Activated CD8-positive, alpha-beta memory T cell treated with anti-CD3 and anti-CD28 coated beads, Interleukin-2, amount 10 ng/mL, durations not matched to agents 7 days and 5 days (primary cell): ENCODE results near the gene SPEM2. TPM values are rescaled to one million over a fixed set of nuclear protein-coding genes. Genes with fewer than 3 reads are reported as not detected.
A peak's percentile ranks its signal among the peaks of the same experiment; 100 is the strongest.

Experiments
- ATAC-seq: fragments of 150-1000 bp; cut with Tn5 transposase; one replicate; pipeline ENCODE4 v1.10.0; 2021; ENCODE audit warnings: moderate library complexity
- CTCF ChIA-PET: fragments of 350-600 bp; sonication (Branson Sonifier 250); formaldehyde crosslinking; loops from one replicate; lab custom pipeline; 2021; ENCODE audit warnings: antibody characterized with exemption; lab: Charles Lee
- DNase-seq: peaks from one replicate; pipeline ENCODE4 v3.0.0-alpha.2; 2020
- H3K27ac Mint-ChIP-seq: one replicate; pipeline ENCODE4 v1.8.0; 2021; ENCODE audit warnings: mild to moderate bottlenecking, mixed read lengths
- H3K27me3 Mint-ChIP-seq: one replicate; pipeline ENCODE4 v1.8.0; 2021; ENCODE audit warnings: mixed read lengths
- H3K36me3 Mint-ChIP-seq: one replicate; pipeline ENCODE4 v1.8.0; 2021; ENCODE audit warnings: mild to moderate bottlenecking, mixed read lengths
- H3K4me1 Mint-ChIP-seq: one replicate; pipeline ENCODE4 v1.8.0; 2021; ENCODE audit warnings: mixed read lengths
- H3K4me3 Mint-ChIP-seq: one replicate; pipeline ENCODE4 v1.8.0; 2021; ENCODE audit warnings: mild to moderate bottlenecking, moderate library complexity, mixed read lengths
- H3K9me3 Mint-ChIP-seq: one replicate; pipeline ENCODE4 v1.8.0; 2022; ENCODE audit warnings: low read depth, mixed read lengths
- total RNA-seq, 2 experiments: library from RNA; stranded (reverse); gene quantifications; one replicate each; pipeline ENCODE4 v1.2.3, GENCODE V29; 2021

SPEM2 gene
- total RNA-seq, 2 experiments from 2014 or later: not detected

GRCh38 chr17:7406235-7406825 is 19.1 kb upstream of the SPEM2 start:
- DNase-seq (no peak), ATAC-seq (no peak)
- CTCF ChIA-PET: interaction anchor here (0.9 to 1.7 kb wide), 3 partner anchors 13 to 51 kb away, joined by 3 to 8 read pairs (median 3); partner anchors contain the start of gene PLSCR3
- Mint-ChIP-seq H3K4me1 (peaks cover 13% of the 10 kb centered on the region), H3K4me3 (peak overlapping the region; percentile 29), H3K27me3 (peaks cover 9% of the 10 kb centered on the region), H3K27ac (no peak overlapping the region), H3K9me3 (no peaks in the 10 kb centered on the region), H3K36me3 (no peaks in the 10 kb centered on the region)

- CTCF ChIA-PET: interaction anchor here (1.2 to 1.7 kb wide), 2 partner anchors 13 to 29 kb away, joined by 3 to 8 read pairs; partner anchors contain the start of gene PLSCR3
- H3K4me3 Mint-ChIP-seq: no peak overlapping the region
Observed at GRCh38 chr17:7407082-7407481, 18.3 kb upstream of the SPEM2 start.

GRCh38 chr17:7407485-7408251 is 17.7 kb upstream of the SPEM2 start, which contains the start of gene NLGN2:
Gene NLGN2 (plus strand): TSS chr17:7407845. CDS start chr17:7408256, 411 bp downstream.
- H3K36me3 Mint-ChIP-seq: no peaks in the 10 kb centered on the region
- H3K27ac Mint-ChIP-seq: peak within 1 kb of the TSS; percentile 62
- no peaks in the 10 kb centered on the region for H3K9me3 Mint-ChIP-seq
- ATAC-seq (no peak), DNase-seq (no peak)
- peaks cover 9% of the 10 kb centered on the region for H3K27me3 Mint-ChIP-seq
- H3K4me3 Mint-ChIP-seq: no peak within 1 kb of the TSS
- CTCF ChIA-PET: interaction anchor here (1.2 to 1.7 kb wide), 2 partner anchors 14 to 29 kb away, joined by 3 to 8 read pairs; partner anchors contain the start of gene PLSCR3
- peaks cover 13% of the 10 kb centered on the region for H3K4me1 Mint-ChIP-seq

More at GRCh38 chr17:7407082-7407481, 18.3 kb upstream of the SPEM2 start:
- H3K4me1 Mint-ChIP-seq: peaks cover 13% of the 10 kb centered on the region
- no peaks in the 10 kb centered on the region for H3K36me3 Mint-ChIP-seq
- peaks cover 9% of the 10 kb centered on the region for H3K27me3 Mint-ChIP-seq
- H3K9me3 Mint-ChIP-seq: no peaks in the 10 kb centered on the region
- ATAC-seq: no peak
- no peak for DNase-seq
- no peak overlapping the region for H3K27ac Mint-ChIP-seq

GRCh38 chr17:7408252-7408727 is 17.1 kb upstream of the SPEM2 start:
- H3K27me3 Mint-ChIP-seq: peaks cover 9% of the 10 kb centered on the region
- DNase-seq: no peak
- H3K36me3 Mint-ChIP-seq: no peaks in the 10 kb centered on the region
- no peak for ATAC-seq
- H3K9me3 Mint-ChIP-seq: no peaks in the 10 kb centered on the region
- peaks cover 7% of the 10 kb centered on the region for H3K4me1 Mint-ChIP-seq
- CTCF ChIA-PET: interaction anchor here (1.7 kb wide), 1 partner anchor 28 kb away, joined by 8 read pairs; no protein-coding TSS in a partner anchor
- H3K4me3 Mint-ChIP-seq: no peak overlapping the region
- H3K27ac Mint-ChIP-seq: no peak overlapping the region

GRCh38 chr17:7408863-7409262 is 16.6 kb upstream of the SPEM2 start:
- Mint-ChIP-seq H3K36me3 (no peaks in the 10 kb centered on the region), H3K4me3 (no peak overlapping the region), H3K4me1 (peaks cover 6% of the 10 kb centered on the region), H3K27ac (no peak overlapping the region), H3K27me3 (peaks cover 9% of the 10 kb centered on the region), H3K9me3 (no peaks in the 10 kb centered on the region)
- no peak for DNase-seq
- CTCF ChIA-PET: no interaction called here
- ATAC-seq: no peak

GRCh38 chr17:7409716-7410115 is 15.7 kb upstream of the SPEM2 start:
- Mint-ChIP-seq H3K27me3 (peaks cover 9% of the 10 kb centered on the region), H3K4me1 (peaks cover 6% of the 10 kb centered on the region), H3K9me3 (no peaks in the 10 kb centered on the region), H3K4me3 (no peak overlapping the region), H3K36me3 (no peaks in the 10 kb centered on the region), H3K27ac (no peak overlapping the region)
- ATAC-seq: no peak
- CTCF ChIA-PET: interaction anchor here (1.4 kb wide), 1 partner anchor 27 kb away, joined by 4 read pairs; no protein-coding TSS in a partner anchor
- DNase-seq: no peak

- peaks cover 5% of the 10 kb centered on the region for H3K27me3 Mint-ChIP-seq
- H3K9me3 Mint-ChIP-seq: no peaks in the 10 kb centered on the region
- no peaks in the 10 kb centered on the region for H3K36me3 Mint-ChIP-seq
- ATAC-seq: no peak
- CTCF ChIA-PET: interaction anchor here (1.4 kb wide), 1 partner anchor 26 kb away, joined by 4 read pairs; no protein-coding TSS in a partner anchor
- DNase-seq: no peak
- H3K4me1 Mint-ChIP-seq: peaks cover 4% of the 10 kb centered on the region
- no peak overlapping the region for H3K4me3 Mint-ChIP-seq
- H3K27ac Mint-ChIP-seq: no peak overlapping the region
Observed at GRCh38 chr17:7410634-7411426, 14.6 kb upstream of the SPEM2 start.

GRCh38 chr17:7411427-7411750 is 14.0 kb upstream of the SPEM2 start:
- Mint-ChIP-seq H3K27ac (no peak overlapping the region), H3K4me3 (no peak overlapping the region), H3K27me3 (no peaks in the 10 kb centered on the region), H3K36me3 (no peaks in the 10 kb centered on the region), H3K9me3 (no peaks in the 10 kb centered on the region), H3K4me1 (peaks cover 4% of the 10 kb centered on the region)
- CTCF ChIA-PET: no interaction called here
- DNase-seq (no peak), ATAC-seq (no peak)

- CTCF ChIA-PET: interaction anchor here (1.2 to 1.5 kb wide), 2 partner anchors 10 to 12 kb away, joined by 3 to 4 read pairs; partner anchors contain the start of gene SPEM2
- Mint-ChIP-seq H3K27me3 (no peaks in the 10 kb centered on the region), H3K36me3 (no peaks in the 10 kb centered on the region), H3K4me3 (no peak overlapping the region), H3K4me1 (no peaks in the 10 kb centered on the region), H3K27ac (no peak overlapping the region), H3K9me3 (no peaks in the 10 kb centered on the region)
- ATAC-seq (no peak), DNase-seq (no peak)
Observed at GRCh38 chr17:7413346-7413985, 11.9 kb upstream of the SPEM2 start.

GRCh38 chr17:7414837-7415236 is 10.6 kb upstream of the SPEM2 start:
- no peaks in the 10 kb centered on the region for H3K9me3 Mint-ChIP-seq
- H3K4me3 Mint-ChIP-seq: no peak overlapping the region
- H3K36me3 Mint-ChIP-seq: no peaks in the 10 kb centered on the region
- CTCF ChIA-PET: interaction anchor here (2.1 kb wide), 1 partner anchor 59 kb away, joined by 7 read pairs; no protein-coding TSS in a partner anchor
- no peak for DNase-seq
- no peaks in the 10 kb centered on the region for H3K27me3 Mint-ChIP-seq
- H3K4me1 Mint-ChIP-seq: no peaks in the 10 kb centered on the region
- no peak for ATAC-seq
- H3K27ac Mint-ChIP-seq: no peak overlapping the region

- CTCF ChIA-PET: interaction anchor here (2.1 kb wide), 1 partner anchor 60 kb away, joined by 7 read pairs; no protein-coding TSS in a partner anchor
- Mint-ChIP-seq H3K36me3 (no peaks in the 10 kb centered on the region), H3K4me1 (no peaks in the 10 kb centered on the region), H3K9me3 (no peaks in the 10 kb centered on the region), H3K27me3 (no peaks in the 10 kb centered on the region), H3K4me3 (no peak overlapping the region), H3K27ac (no peak overlapping the region)
- DNase-seq (no peak), ATAC-seq (no peak)
Observed at GRCh38 chr17:7415784-7416183, 9.6 kb upstream of the SPEM2 start.

GRCh38 chr17:7416323-7416722 is 9.1 kb upstream of the SPEM2 start:
- Mint-ChIP-seq H3K27me3 (no peaks in the 10 kb centered on the region), H3K27ac (no peak overlapping the region), H3K36me3 (no peaks in the 10 kb centered on the region), H3K4me3 (no peak overlapping the region), H3K4me1 (no peaks in the 10 kb centered on the region), H3K9me3 (no peaks in the 10 kb centered on the region)
- CTCF ChIA-PET: interaction anchor here (2.1 kb wide), 1 partner anchor 60 kb away, joined by 7 read pairs; no protein-coding TSS in a partner anchor
- ATAC-seq (no peak), DNase-seq (no peak)
